Spleen (tissue), 7 donors: Measurements from ENCODE around the gene PGLYRP1.

Experiments
- CTCF ChIP-seq, 11 experiments: fragments of 200-600 bp in 7 of 11; fragments of 450-650 bp in 4 of 11; sonication (generic) in 4 of 11; IDR thresholded peaks in 8 of 11; conservative IDR thresholded peaks in 3 of 11; 1 replicate in 7 of 11; 2 replicates in 4 of 11; pipeline versions ENCODE4 v1.4.0 to v1.8.0; 2016 to 2021; ENCODE audit warnings: antibody characterized with exemption in 11 of 11, inconsistent platforms in 4 of 11, mild to moderate bottlenecking in 1 of 11
- POLR2A ChIP-seq, 3 donors: fragments of 450-650 bp; IDR thresholded peaks; one replicate each; pipeline ENCODE4 v1.5.1; 2017; ENCODE audit warnings: antibody characterized with exemption in 3 of 3, mild to moderate bottlenecking in 1 of 3
- donor health status: DM: no; HTN: no; CAD: no; lungs with moderate emphysema.
- donor health status: DM: no; HTN: no; CAD: no.
- donor health status: DM: no; HTN: no; CAD: no.

GRCh38 chr19:46009530-46010510 is 13.0 kb downstream of the PGLYRP1 start:
- TF ChIP-seq CTCF (IDR thresholded peaks at IDR 0.05 in 8 of 11, conservative IDR thresholded peaks at IDR 0.05 in 3 of 11), result peak; percentile 37 to 91 (median 82)
- TF ChIP-seq POLR2A (IDR thresholded peaks at IDR 0.05), result no peak
